K562 (cell line): ENCODE data around the gene BCL3. TPM values are rescaled to one million over a fixed set of nuclear protein-coding genes. Genes with fewer than 3 reads are reported as not detected.

Source experiments
- ARHGAP35 ChIP-seq: fragments of 450-650 bp; IDR thresholded peaks from 2 replicates; pipeline ENCODE4 v1.6.1; 2018; ENCODE audit not compliant: partially characterized antibody
- EGR1 ChIP-seq: fragments of 450-650 bp; conservative IDR thresholded peaks from 2 replicates; pipeline ENCODE4 v1.6.1; 2017; ENCODE audit warnings: mild to moderate bottlenecking
- ESRRA ChIP-seq: fragments of 450-650 bp; IDR thresholded peaks from 2 replicates; pipeline ENCODE4 v1.6.1; 2014; ENCODE audit warnings: low read depth, mild to moderate bottlenecking, moderate library complexity, borderline replicate concordance
- FOXA1 ChIP-seq: fragments of 450-650 bp; IDR thresholded peaks from 2 replicates; pipeline ENCODE4 v1.6.1; 2016; ENCODE audit warnings: mild to moderate bottlenecking, borderline replicate concordance
- HMG20B ChIP-seq: fragments of 250-450 bp; sonication (Bioruptor Pico); IDR thresholded peaks from 2 replicates; pipeline ENCODE4 v1.5.0; 2021; ENCODE audit warnings: mild to moderate bottlenecking
- L3MBTL2 ChIP-seq: fragments of 450-650 bp; IDR thresholded peaks from 2 replicates; pipeline ENCODE4 v1.6.1; 2016; ENCODE audit warnings: mild to moderate bottlenecking, moderate library complexity
- LEF1 ChIP-seq: fragments of 450-650 bp; IDR thresholded peaks from 2 replicates; pipeline ENCODE4 v1.6.1; 2016; ENCODE audit warnings: mild to moderate bottlenecking
- MCM3 ChIP-seq: fragments of 450-650 bp; IDR thresholded peaks from 2 replicates; pipeline ENCODE4 v1.6.1; 2016
- NFRKB ChIP-seq: fragments of 450-650 bp; IDR thresholded peaks from 2 replicates; pipeline ENCODE4 v1.6.1; 2016; ENCODE audit warnings: low read depth
- NR2F6 ChIP-seq: fragments of 450-650 bp; formaldehyde crosslinking; IDR thresholded peaks from 2 replicates; pipeline ENCODE4 v1.4.0; 2020; ENCODE audit warnings: mild to moderate bottlenecking
- NUFIP1 ChIP-seq: fragments of 450-650 bp; IDR thresholded peaks from 2 replicates; pipeline ENCODE4 v1.6.1; 2018; ENCODE audit not compliant: partially characterized antibody
- PBX2 ChIP-seq, 2 experiments: IDR thresholded peaks in 1 of 2; conservative IDR thresholded peaks in 1 of 2; 2 replicates each; pipeline ENCODE4 v1.6.1; 2016; ENCODE audit warnings: low read depth in 2 of 2, mild to moderate bottlenecking in 1 of 2, missing compliant biosample characterization in 1 of 2, missing genetic modification characterization in 1 of 2, moderate library complexity in 1 of 2
- PTBP1 ChIP-seq: fragments of 200-400 bp; formaldehyde crosslinking; IDR thresholded peaks from 2 replicates; pipeline ENCODE4 v1.6.1; 2017; ENCODE audit warnings: low read depth, low read length
- RERE ChIP-seq: sonication (generic); formaldehyde crosslinking; IDR thresholded peaks from 2 replicates; pipeline ENCODE4 v1.8.0; 2023; ENCODE audit warnings: missing genetic modification reagents, mild to moderate bottlenecking, borderline replicate concordance
- SMAD1 ChIP-seq: fragments of 150-350 bp; IDR thresholded peaks from 2 replicates; pipeline ENCODE4 v1.6.1; 2014; ENCODE audit warnings: low read length, low read depth; ENCODE audit not compliant: partially characterized antibody
- SRSF1 ChIP-seq: fragments of 200-400 bp; formaldehyde crosslinking; IDR thresholded peaks from 2 replicates; pipeline ENCODE4 v1.6.1; 2017; ENCODE audit warnings: mild to moderate bottlenecking, low read depth, low read length, moderate library complexity
- ZNF121 ChIP-seq: sonication (generic); formaldehyde crosslinking; conservative IDR thresholded peaks from 2 replicates; pipeline ENCODE4 v1.8.0; 2022; ENCODE audit warnings: missing genetic modification reagents
- ZNF408 ChIP-seq: fragments of 250-450 bp; sonication (Bioruptor Pico); IDR thresholded peaks from 2 replicates; pipeline ENCODE4 v1.4.0; 2020; ENCODE audit warnings: low read depth, mild to moderate bottlenecking, moderate library complexity
- polyA plus RNA-seq, 8 experiments: library from polyadenylated mRNA; depleted of rRNA in 4 of 8; stranded (reverse) in 5 of 8; unstranded in 3 of 8; fragments of >200 nt; fragmentation: Nextera tagmentation in 2 of 8; fragmentation: Illumina TruSeq in 1 of 8; extraction: Ambion mirVana in 2 of 8; extraction: Trizol in 1 of 8; gene quantifications; 2 replicates each; pipeline versions ENCODE4 v1.2.1 to v1.2.3, GENCODE V29; 2011 to 2014; ENCODE audit warnings: inconsistent platforms in 1 of 8, missing spikeins in 1 of 8
- total RNA-seq, 7 experiments: library from RNA; depleted of rRNA in 6 of 7; stranded (reverse); fragments of >200 nt in 6 of 7; fragmentation: Illumina TruSeq in 2 of 7; extraction: Trizol in 2 of 7; gene quantifications; 2 replicates each; pipeline versions ENCODE4 v1.2.1 to v1.2.3, GENCODE V29; 2011 to 2021; ENCODE audit warnings: low replicate concordance in 1 of 7
- TF ChIP-seq, protein P1 (sequence below): sonication (generic); formaldehyde crosslinking; IDR thresholded peaks from 2 replicates; pipeline ENCODE4 v1.9.0; 2022; ENCODE audit warnings: mild to moderate bottlenecking, missing genetic modification reagents
- TF ChIP-seq, protein P2 (sequence below): fragments of 250-450 bp; sonication (Bioruptor Pico); IDR thresholded peaks from 2 replicates; pipeline ENCODE4 v1.5.0; 2021

The BCL3 gene
- total and polyA plus RNA-seq, 9 of the 15 experiments (the other 6 are each of a cell fraction or from before 2014, with no cell fraction given) = 0.03 to 2.4 (median 0.50) TPM; not detected in 1

DNA sequence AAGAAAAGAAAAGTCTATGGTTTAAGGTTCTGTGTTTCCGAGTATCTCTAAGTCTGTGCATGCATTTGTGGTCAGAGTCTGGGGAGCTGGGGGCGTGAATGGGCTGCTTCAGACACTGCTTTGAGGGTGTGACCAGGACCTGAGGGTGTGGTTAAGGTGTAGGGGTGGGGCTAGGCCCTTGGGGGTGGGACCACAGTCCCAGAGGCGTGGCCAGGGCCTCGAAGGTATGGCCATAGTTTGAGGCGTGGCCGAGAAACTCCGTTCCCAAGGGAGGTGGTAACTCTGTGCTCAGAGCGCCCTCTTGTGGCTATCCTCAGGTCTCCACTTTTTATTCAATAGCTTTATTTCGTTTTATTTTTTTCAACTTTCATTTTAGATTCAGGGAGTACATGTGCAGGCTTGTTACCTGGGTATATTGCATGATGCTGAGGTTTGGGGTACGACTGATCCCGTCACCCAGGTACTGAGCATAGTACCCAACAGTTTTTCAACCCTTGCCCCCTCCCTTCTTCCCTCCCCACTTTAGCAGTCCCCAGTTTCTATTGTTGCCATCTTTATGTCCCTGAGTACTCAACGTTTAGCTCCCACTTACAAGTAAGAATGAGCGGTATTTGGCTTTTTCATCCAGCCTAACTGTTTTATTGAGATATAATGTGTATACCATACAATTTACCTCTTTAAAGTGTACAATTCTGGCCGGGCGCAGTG lies 22.2 kb downstream of the BCL3 start (continued):
- TF ChIP-seq RERE = no peak
- TF ChIP-seq ARHGAP35 = no peak
- TF ChIP-seq SMAD1 = no peak
- TF ChIP-seq, protein P1, sequence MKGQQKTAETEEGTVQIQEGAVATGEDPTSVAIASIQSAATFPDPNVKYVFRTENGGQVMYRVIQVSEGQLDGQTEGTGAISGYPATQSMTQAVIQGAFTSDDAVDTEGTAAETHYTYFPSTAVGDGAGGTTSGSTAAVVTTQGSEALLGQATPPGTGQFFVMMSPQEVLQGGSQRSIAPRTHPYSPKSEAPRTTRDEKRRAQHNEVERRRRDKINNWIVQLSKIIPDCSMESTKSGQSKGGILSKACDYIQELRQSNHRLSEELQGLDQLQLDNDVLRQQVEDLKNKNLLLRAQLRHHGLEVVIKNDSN (CRISPR knock-in tag) = no peak
- TF ChIP-seq SRSF1 = no peak
- TF ChIP-seq FOXA1 = no peak
- TF ChIP-seq ESRRA = peak; percentile 70; the same call in 1 of the 2 replicates
- no peak for TF ChIP-seq PBX2 (CRISPR knock-in tag; IDR thresholded peaks at IDR 0.05; ENCODE audit: low read depth)
- no peak for TF ChIP-seq PBX2 (tag; conservative IDR thresholded peaks at IDR 0.05; ENCODE audit: low read depth)
- no peak for TF ChIP-seq NFRKB
- no peak for TF ChIP-seq LEF1
- TF ChIP-seq EGR1 = peak; percentile 63; the same call in 1 of the 2 replicates
- TF ChIP-seq, protein P2, sequence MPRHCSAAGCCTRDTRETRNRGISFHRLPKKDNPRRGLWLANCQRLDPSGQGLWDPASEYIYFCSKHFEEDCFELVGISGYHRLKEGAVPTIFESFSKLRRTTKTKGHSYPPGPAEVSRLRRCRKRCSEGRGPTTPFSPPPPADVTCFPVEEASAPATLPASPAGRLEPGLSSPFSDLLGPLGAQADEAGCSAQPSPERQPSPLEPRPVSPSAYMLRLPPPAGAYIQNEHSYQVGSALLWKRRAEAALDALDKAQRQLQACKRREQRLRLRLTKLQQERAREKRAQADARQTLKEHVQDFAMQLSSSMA (CRISPR knock-in tag) = no peak
- no peak for TF ChIP-seq NUFIP1
- peak; percentile 24; the same call in 1 of the 2 replicates for TF ChIP-seq L3MBTL2
- TF ChIP-seq PTBP1 = no peak
- no peak for TF ChIP-seq HMG20B (CRISPR knock-in tag)
- no peak for TF ChIP-seq NR2F6
- TF ChIP-seq MCM3 = no peak
- TF ChIP-seq ZNF408 (CRISPR knock-in tag) = no peak
- TF ChIP-seq ZNF121 = peak; percentile 76
